Measurements from ENCODE around the gene HUS1.
A peak's percentile ranks its signal among the peaks of the same experiment; 100 is the strongest.
"Not testable (repeated sequence)": the region's sequence is repeated elsewhere in the genome, so short reads cannot be mapped to it uniquely, and the experiment has no call there.

HUS1 gene

DNA sequence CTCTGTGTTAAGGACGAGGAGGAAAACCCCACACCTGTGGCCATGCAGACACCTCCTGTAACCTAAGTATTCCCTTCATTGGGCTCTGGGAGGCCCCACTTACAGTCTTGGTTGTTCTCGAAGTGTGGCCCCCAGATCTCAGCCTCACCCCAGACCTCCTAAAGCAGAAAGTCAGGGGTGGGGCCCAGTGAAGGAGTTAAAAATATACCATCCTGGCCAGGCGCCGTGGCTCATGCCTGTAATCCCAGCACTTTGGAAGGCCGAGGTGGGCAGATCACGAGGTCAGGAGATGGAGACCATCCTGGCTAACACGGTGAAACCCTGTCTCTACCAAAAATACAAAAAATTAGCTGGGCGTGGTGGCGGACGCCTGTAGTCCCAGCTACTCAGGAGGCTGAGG is 36.8 kb downstream of the HUS1 start:
- not testable (repeated sequence) for H3K27ac Mint-ChIP-seq, ATAC-seq, H3K27me3 Mint-ChIP-seq, H3K36me3 Mint-ChIP-seq, H3K4me3 Mint-ChIP-seq, H3K9me3 Mint-ChIP-seq
- peaks cover 17% of the 10 kb centered on the region for H3K4me1 Mint-ChIP-seq

- Mint-ChIP-seq H3K27ac (no peak overlapping the region), H3K4me3 (no peak overlapping the region), H3K9me3 (no peaks in the 10 kb centered on the region), H3K36me3 (no peaks in the 10 kb centered on the region), H3K4me1 (peaks cover 22% of the 10 kb centered on the region), H3K27me3 (no peaks in the 10 kb centered on the region)
- ATAC-seq: no peak
Measured at GRCh38 chr7:47942132-47942531, 37.3 kb downstream of the HUS1 start.

GRCh38 chr7:47941136-47941844 is 38.1 kb downstream of the HUS1 start:
- Mint-ChIP-seq H3K36me3 (no peaks in the 10 kb centered on the region), H3K27me3 (no peaks in the 10 kb centered on the region), H3K4me1 (peaks cover 30% of the 10 kb centered on the region), H3K4me3 (no peak overlapping the region), H3K27ac (no peak overlapping the region), H3K9me3 (no peaks in the 10 kb centered on the region)
- ATAC-seq: no peak

DNA sequence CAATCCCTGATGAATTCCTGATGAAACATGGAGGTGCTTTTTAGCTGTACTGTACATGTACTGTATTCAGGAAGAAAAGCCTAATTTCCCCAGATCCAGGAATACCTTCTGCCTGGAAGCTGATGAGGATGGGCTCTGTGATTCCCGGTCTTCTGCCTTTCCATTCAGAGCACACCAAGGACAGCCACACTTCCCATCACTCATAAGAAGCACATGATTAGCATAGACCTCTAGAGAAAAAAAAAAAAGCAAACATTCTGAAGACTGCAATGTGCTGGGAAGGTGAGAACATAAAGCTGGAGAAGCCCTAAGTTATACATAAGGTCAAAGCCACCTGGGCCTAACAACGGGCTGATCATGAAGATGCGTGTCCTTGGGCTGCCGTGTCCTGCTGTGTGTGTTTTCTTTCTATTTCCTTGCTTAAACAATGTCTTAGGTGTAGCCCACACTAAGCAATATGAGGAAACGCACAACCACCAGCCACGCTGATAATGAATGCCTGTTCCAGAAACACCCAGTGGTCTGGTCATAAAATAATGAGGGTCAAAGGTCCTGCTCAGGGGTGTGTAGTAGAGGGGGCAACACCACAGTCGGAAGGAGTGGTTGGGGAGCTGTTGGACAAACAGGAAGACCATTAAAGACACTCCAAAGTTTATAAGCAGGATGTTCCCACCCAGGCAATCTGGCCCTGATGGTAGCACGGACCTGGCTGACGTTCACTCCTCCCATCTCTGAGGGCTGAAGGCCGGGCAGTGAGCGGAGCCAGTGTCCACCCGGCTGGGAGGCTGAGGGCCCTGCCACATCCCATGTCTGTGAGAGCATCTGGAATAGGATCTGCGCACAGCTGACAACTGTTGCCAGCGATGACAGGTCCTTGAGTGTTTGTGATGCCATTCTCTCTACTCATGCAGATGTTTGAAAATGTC is 39.1 kb downstream of the HUS1 start:
- peaks cover 34% of the 10 kb centered on the region for H3K4me1 Mint-ChIP-seq
- no peak overlapping the region for H3K27ac Mint-ChIP-seq
- no peaks in the 10 kb centered on the region for H3K27me3 Mint-ChIP-seq
- no peaks in the 10 kb centered on the region for H3K9me3 Mint-ChIP-seq
- no peak for ATAC-seq
- H3K36me3 Mint-ChIP-seq: no peaks in the 10 kb centered on the region
- H3K4me3 Mint-ChIP-seq: no peak overlapping the region

DNA sequence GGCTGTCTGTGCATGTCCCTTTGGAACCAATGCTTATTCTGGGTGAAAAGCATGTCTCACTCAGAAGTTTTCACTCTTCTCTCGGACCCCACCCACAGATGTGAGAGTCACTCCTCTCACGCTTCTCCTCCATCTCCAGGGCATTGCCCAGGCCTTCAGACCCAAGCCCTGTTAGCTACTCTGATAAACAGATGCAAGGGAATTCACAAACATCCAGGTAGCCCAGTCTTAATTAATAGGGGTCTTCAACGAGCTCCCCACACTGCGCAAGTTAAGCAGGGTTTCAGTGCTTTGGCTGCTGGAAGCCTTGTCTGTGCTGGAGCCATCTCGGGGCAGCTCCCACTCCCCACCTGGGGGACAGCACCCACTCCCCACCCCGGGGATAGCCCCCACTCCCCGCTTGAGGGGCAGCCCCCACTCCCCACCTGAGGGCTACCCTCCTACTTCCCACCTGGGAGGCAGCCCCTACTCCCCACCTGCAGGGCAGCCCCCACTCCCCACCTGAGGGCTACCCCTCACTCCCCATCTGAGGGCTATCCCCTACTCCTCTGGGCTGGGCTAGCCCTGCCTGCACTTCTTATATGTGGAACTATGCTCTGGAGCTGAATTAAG is 39.9 kb downstream of the HUS1 start:
- ATAC-seq: no peak
- Mint-ChIP-seq H3K27me3 (no peaks in the 10 kb centered on the region), H3K27ac (no peak overlapping the region), H3K36me3 (no peaks in the 10 kb centered on the region), H3K4me3 (no peak overlapping the region), H3K9me3 (no peaks in the 10 kb centered on the region), H3K4me1 (peaks cover 34% of the 10 kb centered on the region)

- peaks cover 34% of the 10 kb centered on the region for H3K4me1 Mint-ChIP-seq
- H3K27me3 Mint-ChIP-seq: no peaks in the 10 kb centered on the region
- no peaks in the 10 kb centered on the region for H3K36me3 Mint-ChIP-seq
- ATAC-seq: no peak
- H3K27ac Mint-ChIP-seq: peak overlapping the region; percentile 81
- no peaks in the 10 kb centered on the region for H3K9me3 Mint-ChIP-seq
- no peak overlapping the region for H3K4me3 Mint-ChIP-seq
Measured at GRCh38 chr7:47938574-47939165, 40.7 kb downstream of the HUS1 start.

GRCh38 chr7:47937711-47938573 is 41.5 kb downstream of the HUS1 start:
- peaks cover 34% of the 10 kb centered on the region for H3K4me1 Mint-ChIP-seq
- H3K4me3 Mint-ChIP-seq: peak overlapping the region; percentile 61
- peak overlapping the region; percentile 81 for H3K27ac Mint-ChIP-seq
- H3K36me3 Mint-ChIP-seq: no peaks in the 10 kb centered on the region
- peak; percentile 80 for ATAC-seq
- H3K27me3 Mint-ChIP-seq: no peaks in the 10 kb centered on the region
- H3K9me3 Mint-ChIP-seq: no peaks in the 10 kb centered on the region

DNA sequence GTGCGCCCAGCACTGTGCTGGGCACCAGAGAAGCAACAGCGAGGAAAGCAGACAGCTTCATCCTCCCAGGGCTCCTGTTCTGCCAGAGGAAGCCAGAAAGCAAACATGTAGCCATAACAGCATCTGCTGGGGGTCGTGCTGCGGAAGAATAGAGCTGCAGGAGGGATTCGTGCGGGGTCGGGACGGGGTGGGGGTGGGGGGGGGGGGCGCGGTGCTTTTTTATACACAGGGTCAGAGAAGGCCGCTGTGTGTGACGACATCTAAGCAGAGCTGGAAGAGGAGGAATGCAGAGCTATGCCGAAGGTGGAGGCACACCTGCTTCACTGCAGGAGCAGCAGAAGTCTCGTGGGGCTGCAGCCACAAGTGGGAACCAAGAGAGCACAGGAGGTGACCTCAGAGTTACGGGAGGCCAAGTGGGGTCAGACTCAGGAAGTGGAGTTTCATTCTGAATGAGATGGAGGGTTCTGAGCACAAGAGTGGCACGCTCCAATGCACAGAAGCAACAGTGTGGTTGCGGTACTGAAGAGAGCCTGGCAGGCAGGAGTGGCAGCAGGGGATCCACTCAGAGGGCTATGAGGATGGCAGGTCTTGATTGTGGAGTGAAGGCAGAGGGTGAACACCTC is 42.2 kb downstream of the HUS1 start:
- ATAC-seq: peak; percentile 95
- peak overlapping the region; percentile 61 for H3K4me3 Mint-ChIP-seq
- no peaks in the 10 kb centered on the region for H3K27me3 Mint-ChIP-seq
- peaks cover 34% of the 10 kb centered on the region for H3K4me1 Mint-ChIP-seq
- no peaks in the 10 kb centered on the region for H3K9me3 Mint-ChIP-seq
- H3K27ac Mint-ChIP-seq: peak overlapping the region; percentile 81
- no peaks in the 10 kb centered on the region for H3K36me3 Mint-ChIP-seq

- H3K4me1 Mint-ChIP-seq: peaks cover 40% of the 10 kb centered on the region
- ATAC-seq: no peak
- H3K27ac Mint-ChIP-seq: peak overlapping the region; percentile 81
- H3K9me3 Mint-ChIP-seq: no peaks in the 10 kb centered on the region
- no peaks in the 10 kb centered on the region for H3K36me3 Mint-ChIP-seq
- H3K27me3 Mint-ChIP-seq: no peaks in the 10 kb centered on the region
- H3K4me3 Mint-ChIP-seq: no peak overlapping the region
Measured at GRCh38 chr7:47936323-47936722, 43.1 kb downstream of the HUS1 start.

DNA sequence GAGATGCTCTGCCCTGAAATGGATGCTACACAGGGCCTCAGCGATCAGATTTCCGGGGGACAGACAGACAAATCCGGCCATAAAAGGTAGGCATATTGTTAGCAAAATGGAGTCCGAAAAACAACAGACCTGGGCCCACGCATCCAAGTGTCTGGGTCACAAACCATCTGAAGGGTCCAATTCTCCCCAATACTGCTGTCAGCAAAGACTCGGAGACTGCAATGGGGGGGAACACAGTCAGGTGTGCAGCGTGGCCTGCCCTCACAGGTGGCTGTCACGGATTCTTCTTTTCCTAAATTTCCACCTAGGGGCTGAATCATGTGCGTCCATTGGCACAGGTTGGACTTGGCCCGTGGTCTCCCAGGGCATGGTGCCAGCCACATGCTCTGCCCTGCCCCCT is 44.1 kb downstream of the HUS1 start:
- no peak for ATAC-seq
- Mint-ChIP-seq H3K4me1 (peaks cover 40% of the 10 kb centered on the region), H3K27ac (no peak overlapping the region), H3K27me3 (peaks cover 8% of the 10 kb centered on the region), H3K36me3 (no peaks in the 10 kb centered on the region), H3K9me3 (no peaks in the 10 kb centered on the region), H3K4me3 (no peak overlapping the region)

DNA sequence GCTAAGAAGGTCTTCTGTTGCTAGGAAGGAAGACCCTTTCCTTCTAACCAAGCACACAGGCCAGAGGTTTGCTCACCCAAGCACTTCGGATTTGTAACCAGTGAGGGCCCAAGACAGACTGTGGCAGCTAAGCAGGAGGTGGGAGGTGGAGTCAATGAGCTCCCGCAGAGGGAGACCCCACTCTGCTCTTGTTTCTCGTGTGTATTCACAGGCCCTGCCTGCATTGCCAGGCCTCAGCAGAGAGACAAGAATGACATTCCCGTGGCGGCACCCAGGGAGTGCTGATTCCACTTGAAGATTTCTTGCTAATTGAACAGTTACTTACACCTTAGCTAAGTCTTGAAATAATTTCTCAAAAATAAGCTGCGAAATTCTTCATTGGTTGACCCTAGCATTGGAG is 44.6 kb downstream of the HUS1 start:
- Mint-ChIP-seq H3K27ac (no peak overlapping the region), H3K36me3 (no peaks in the 10 kb centered on the region), H3K4me3 (no peak overlapping the region), H3K27me3 (peaks cover 14% of the 10 kb centered on the region), H3K9me3 (no peaks in the 10 kb centered on the region), H3K4me1 (peaks cover 43% of the 10 kb centered on the region)
- ATAC-seq: no peak

DNA sequence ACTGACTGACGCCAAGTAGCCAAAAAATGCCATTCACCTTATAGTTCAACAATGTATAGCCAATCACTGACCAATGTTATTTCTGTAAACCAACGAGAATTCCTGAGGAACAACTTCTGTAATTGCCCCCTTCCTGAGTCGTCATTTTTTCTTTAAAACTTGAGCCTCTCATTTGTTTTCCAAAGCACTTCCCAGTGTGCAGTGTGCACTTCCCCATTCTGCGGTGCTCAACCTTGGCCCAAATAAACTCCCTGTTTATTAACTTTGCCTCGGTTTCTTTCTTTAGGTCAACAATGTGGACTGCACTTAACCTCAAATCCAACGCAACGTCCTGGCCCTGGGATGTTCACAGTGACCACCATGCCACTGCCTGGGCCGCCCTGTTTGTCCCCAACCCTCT is 46.2 kb downstream of the HUS1 start:
- no peaks in the 10 kb centered on the region for H3K9me3 Mint-ChIP-seq
- H3K27ac Mint-ChIP-seq: no peak overlapping the region
- H3K4me1 Mint-ChIP-seq: peaks cover 48% of the 10 kb centered on the region
- H3K27me3 Mint-ChIP-seq: peaks cover 24% of the 10 kb centered on the region
- no peaks in the 10 kb centered on the region for H3K36me3 Mint-ChIP-seq
- ATAC-seq: no peak
- no peak overlapping the region for H3K4me3 Mint-ChIP-seq

DNA sequence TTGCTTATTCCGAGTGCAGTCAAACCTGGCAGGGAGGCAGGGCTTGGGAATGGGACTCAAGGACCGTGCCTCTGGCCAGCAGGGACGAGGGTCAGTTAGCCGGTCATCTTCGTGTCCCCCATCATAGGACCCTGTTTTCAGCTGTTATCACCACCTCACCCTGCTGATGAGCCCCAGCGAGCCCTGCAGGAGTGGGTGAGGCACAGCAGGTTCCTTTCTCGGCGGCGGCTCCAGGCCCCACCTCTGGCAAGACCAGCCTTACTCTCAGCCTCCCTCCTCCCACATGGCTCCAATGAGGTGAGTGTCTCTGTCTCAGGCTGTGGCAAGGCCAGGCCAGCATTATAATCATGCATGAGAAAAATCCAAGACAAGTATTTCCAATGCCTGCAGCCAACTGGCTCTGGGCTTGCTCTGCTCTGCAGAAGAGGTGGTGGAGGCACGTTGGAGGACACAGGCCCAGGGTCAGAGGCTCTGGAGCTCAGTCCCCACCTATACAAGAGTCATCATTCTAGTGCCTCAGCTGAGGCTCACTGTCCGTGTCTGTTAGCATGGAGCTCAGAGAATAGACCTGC is 46.9 kb downstream of the HUS1 start:
- ATAC-seq: no peak

DNA sequence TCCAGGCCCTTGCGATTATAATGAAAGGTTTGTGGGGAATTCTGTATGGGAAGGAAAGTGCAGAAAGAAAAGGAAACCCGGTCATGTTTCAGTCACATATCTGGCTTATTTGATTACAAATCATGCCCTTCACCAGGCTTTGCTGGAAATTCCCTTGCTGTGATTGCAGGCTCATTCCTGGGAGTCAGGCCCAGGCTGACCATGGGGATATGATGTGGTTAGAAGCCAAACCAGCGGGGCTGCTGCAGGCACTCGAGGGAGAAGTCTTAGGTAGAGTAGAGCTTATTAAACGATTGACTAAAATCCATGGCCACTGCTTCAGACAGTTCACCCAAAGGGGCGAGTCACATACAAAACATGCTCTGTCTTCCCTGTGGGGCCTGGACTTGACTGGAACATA is 47.4 kb downstream of the HUS1 start:
- no peaks in the 10 kb centered on the region for H3K9me3 Mint-ChIP-seq
- no peak for ATAC-seq
- H3K4me3 Mint-ChIP-seq: no peak overlapping the region
- H3K36me3 Mint-ChIP-seq: no peaks in the 10 kb centered on the region
- H3K27me3 Mint-ChIP-seq: peaks cover 24% of the 10 kb centered on the region
- H3K4me1 Mint-ChIP-seq: peaks cover 43% of the 10 kb centered on the region
- H3K27ac Mint-ChIP-seq: no peak overlapping the region

More for the DNA sequence above, 46.9 kb downstream of the HUS1 start:
- Mint-ChIP-seq H3K9me3 (no peaks in the 10 kb centered on the region), H3K4me1 (peaks cover 48% of the 10 kb centered on the region), H3K27ac (no peak overlapping the region), H3K36me3 (no peaks in the 10 kb centered on the region), H3K27me3 (peaks cover 24% of the 10 kb centered on the region), H3K4me3 (no peak overlapping the region)
